NCI-H1105 treated with DMSO at 0.1 percent for 48 hours (cell line): Measurements from ENCODE around the gene DCAF12.
"Not testable (repeated sequence)": the region's sequence is repeated elsewhere in the genome, so short reads cannot be mapped to it uniquely, and the experiment has no call there.

ENCODE experiments used
- DNase-seq: peaks from one replicate; lab custom pipeline; 2025; lab: John Stamatoyannopoulos, UW

The DCAF12 gene

DNA sequence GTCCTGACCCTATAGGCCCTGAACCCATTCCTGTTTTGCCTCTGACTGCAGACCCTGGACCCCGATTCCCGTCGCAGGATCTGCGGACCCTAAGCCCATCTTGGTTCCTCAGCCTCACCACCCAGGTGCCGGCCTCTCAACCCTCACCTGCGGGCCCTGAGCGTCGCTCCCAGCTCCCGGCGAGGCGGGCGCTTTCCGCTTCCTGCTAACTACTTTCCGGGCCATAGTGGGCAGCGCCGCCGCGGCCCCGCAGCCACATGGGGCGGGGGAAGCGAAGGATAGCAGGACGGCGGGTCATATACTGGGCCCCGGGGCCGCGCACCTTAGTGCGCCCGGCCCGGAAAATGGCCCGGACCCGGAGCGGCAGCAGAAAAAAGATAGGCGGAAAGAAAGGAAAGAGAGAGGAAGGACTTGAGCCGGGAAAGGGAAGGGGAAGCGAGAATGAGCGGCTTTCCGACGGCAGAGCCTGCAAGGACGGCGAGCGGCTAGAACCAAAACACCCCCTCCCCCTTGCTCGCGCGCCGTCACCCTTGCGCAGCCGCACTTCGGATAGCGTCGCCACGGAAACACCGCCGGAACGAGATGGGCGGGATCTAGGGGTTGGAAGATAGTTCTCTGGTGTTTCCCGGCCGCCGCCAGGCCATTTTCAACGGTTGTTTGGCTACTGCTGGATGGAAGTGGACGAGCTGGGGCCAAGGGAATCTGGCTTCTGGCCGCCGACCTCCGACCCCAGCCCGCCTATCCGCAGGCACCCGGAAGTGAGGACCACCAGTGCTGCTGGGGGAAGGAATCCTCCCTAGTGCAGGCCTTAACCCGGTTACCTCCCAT lies at the start of gene DCAF12:
Gene DCAF12 (minus strand): TSS at position 492 of the 828 bp plus-strand sequence. CDS start 267 bp downstream, at position 225.
- DNase-seq, result peak; percentile 84

DNA sequence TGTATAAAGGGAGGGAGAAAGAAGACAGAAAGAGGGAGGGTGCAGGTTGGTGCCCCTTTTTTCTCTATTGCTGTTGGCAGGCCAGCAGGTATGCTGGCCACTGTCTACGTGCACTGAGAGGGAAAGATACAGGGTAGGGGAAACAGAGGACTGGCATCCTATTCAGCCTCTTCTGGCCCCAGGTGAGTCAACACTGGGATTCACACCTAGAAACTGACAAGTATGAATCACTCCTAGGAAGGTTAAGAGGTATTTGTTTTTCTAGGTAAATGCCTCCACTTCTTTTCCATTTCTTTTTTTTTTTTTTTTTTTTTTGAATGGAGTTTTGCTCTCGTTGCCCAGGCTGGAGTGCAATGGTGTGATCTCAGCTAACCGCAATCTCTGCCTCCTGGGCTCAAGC lies 49.6 kb upstream of the DCAF12 start:
- DNase-seq, result no peak

DNA sequence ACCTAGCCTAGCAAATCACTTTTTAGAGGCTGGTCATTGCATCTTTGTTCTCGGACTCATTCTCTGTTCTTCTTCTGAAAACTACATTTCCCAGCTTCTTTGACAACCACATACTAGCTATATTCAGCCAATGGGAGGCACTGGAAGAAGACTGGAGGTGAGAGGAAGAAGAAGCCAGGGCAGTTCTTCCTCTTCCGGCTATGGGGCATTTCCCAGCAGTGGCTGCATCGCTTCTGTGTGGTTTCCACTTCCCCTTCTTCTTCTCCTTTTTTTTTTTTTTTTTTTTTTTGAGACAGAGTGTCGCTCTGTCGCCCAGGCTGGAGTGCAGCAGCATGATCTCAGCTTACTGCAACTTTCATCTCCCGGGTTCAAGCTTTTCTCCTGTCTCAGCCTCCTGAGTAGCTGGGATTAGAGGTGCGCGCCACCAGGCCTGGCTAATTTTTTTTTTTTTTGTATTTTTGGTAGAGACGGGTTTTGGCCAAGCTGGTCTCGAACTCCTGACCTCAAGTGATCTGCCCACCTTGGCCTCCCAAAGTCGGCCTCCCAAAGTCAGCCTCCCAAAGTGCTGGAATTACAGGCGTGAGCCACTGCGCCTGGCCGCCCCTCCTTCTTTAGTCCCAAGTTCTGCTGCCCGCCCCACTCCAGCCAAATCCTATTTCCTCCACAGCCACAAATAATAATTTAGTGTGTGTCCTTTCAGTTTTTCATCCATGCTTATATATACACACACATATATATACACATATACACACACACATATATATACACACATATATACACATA lies 45.4 kb upstream of the DCAF12 start:
- DNase-seq, result no peak

DNA sequence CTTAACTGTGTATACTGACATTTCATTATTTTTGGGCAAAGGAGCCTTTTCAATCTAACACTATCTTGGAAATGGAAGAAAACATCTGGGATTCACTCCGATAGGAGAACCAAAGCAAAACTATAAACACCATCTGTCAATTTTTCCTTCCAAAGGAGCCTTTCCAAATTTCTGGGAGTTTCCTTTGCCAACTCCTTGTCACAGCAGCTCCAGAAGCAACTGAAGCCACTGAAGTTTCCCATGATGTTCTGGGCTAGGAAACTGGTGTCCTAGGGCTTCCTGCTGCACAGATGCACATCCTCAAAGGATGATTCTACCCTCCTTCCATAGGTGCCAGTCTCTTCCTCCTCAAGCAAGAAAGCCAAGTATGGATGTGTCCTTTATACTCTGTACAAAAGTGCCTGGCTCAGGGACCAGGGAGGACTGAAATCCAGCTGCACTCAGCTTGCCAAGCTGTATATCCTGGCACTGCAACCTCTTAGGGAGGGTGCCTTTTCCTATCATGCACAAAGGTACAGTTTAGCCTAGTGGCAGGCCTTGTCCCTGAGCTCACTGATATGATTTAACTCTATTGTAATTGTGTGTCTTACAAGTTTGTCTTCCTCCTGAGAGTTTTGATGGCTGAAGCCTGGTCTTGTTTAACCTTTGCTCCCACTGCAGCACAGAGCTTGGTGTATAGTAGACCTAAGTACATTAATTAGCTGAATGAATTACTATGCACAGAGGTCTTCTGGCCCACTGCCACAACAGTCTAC lies 43.9 kb upstream of the DCAF12 start:
- DNase-seq, result no peak

DNA sequence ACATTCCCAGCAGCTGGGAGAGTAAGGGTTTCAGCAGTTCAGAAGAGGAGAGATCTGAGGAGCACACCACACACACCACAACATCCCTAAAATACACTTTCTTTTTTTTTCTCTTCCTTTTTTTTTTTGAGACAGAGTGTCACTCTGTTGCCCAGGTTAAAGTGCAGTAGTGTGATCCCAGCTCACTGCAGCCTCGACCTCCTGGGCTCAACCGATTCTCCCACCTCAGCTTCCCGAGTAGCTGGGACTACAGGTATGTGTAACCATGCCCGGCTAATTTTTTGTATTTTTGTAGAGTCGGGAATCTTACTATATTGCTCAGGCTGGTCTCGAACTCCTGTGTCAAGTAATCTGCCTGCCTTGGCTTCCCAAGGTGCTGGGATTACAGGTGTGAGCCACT lies 42.6 kb upstream of the DCAF12 start:
- DNase-seq, result no peak

DNA sequence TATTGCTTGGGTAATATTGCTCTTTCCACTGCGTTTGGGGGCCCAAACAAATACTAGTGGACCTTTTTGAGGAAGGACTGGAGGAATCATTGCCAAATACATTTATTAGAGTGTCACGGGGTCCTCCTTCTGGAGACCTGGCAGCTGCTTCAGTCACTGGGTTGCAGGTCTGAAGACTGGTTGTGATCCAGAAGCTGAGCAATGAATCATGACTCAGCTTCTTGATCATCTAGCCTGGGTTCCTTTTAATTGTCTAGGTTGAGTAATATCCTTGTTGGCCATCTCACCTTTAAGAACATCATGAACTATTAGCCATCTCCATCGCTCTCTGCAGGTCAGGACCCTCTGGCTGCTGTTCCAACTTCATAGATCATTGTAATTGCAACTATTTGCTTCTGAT lies 36.9 kb upstream of the DCAF12 start:
- DNase-seq, result no peak

DNA sequence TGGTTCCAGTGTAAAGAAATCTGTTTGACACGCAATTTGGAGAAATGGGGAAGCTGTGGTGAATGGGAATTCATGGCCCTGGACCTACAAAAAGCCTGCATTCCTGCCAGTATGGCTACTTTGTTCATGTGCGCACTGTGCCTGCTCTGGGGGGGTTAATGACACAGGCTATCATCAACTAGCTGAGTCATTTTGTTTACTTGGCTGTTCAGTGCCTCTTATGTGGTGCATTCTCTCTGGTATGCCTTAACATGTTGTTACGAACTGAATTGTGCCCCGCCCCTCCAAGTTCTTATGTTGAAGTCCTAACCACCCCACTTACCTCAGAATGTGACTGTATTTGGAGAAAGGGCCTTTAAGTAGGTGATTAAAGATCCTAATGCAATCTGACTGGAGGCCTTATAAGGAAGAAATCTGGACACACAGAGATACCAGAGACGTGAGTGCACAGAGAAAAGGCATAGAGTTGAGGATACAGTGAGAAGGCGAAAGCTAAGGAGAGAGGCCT lies 31.9 kb upstream of the DCAF12 start:
- no peak for DNase-seq

DNA sequence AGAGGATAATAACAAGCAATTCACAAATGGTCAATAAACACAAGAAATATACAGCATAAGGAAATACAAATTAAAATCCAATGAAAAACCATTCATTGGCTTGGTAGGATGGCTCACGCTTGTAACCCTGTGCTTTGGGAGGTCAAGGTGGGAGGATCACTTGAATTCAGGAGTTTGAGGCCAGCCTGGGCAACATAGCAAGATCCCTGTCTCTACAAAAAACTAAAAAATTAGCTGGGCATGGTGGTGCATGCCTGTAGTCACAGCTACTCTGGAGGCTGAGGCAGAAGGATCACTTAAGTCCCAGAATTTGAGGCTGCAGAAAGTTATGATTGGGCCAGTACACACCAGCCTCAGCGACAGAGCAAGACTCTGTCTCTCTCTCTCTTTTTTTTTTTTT lies 31.4 kb upstream of the DCAF12 start:
- DNase-seq, result no peak

DNA sequence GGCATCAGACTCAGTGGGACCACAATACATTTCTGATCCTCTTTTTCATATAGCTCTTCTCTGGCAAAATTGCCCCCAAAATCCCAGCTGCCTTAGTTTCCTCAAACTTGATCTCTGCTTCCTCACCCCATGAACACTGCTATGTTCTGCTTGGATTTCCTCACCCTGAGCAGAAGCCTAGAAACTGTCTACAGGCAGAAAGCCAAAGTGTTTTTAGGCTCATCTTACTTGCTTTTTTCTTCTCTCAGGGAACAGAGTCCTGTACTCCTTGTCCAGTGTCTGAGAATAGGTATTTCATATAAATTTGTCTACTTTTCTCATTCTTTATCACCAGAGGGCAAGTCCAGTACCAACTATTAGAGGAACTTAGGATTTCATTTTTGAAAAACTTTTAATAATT lies 30.8 kb upstream of the DCAF12 start:
- DNase-seq, result no peak

DNA sequence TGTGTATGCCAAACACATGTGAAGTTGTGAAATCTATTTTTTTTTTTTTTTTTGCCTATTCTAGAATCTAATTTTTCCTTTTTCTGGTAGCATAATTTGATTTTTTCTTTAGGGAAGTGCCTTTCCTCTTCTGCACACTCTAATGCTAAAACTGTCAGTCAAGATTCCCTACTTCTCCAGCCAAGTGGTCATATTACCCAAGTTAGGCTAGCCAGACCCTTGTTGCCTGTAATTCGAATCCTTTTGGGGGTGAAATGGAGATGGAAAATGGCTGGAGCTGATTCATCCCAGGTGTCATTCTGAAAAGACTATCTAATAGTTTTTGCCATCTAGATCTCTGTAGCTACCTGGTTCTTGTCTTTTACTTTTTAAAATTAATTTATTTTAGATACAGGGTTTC lies 27.6 kb upstream of the DCAF12 start:
- no peak for DNase-seq

DNA sequence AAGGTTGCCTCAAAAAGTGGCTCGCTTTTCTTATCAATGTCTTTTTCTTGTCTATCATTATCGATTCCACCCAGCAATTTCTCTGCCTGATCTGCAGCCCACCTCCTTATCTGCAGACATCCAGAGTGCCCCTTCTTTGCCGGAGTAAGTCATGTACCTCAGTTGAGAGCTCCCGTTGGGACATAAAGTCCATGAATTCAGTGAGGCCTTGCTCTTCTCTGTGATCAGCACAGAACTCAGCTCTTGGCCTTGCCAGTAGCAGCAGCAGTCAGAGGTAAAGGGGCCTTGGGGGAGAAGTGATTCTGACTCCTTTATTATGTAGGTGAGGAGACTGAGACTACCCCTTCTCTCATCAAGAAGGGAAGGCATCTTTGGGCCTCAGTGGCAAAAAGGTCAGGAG lies 24.9 kb upstream of the DCAF12 start:
- no peak for DNase-seq

DNA sequence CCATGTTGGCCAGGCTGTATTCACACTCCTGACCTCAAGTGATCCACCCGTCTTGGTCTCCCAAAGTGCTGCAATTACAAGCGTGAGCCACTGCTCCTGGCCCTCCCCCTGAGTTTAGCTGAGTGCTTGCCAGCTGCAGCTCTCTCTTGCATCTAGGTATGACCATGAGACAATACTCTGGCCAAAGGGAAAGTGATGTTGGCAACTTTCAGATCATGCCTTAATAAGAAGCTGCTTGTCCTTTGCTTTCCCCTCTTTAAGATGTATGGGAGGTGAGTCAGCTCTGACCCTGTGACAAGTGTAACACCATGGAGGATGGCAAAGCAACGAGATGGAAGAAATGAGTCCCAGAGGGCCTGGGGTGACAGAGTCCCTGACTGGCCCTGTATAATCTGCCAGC lies 18.7 kb upstream of the DCAF12 start:
- DNase-seq, result no peak

DNA sequence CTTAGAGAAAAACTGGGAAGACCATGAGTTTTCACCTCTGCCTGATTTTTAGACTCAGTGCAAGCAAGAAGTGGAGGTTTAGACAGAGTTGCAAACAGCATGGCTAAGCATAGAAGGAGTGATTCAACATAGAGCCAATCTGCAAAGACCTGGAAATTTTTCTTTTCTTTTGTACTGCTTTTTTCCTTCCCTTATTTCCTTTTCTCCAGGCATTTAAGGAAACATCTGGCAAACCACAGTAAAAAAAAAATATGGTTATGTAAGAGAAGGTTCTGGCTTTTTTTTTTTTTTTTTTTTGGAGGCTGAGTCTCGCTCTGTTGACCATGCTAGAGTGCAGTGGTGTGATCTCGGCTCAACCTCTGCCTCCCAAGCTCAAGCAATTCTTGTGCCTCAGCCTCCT lies 16.6 kb upstream of the DCAF12 start:
- no peak for DNase-seq

DNA sequence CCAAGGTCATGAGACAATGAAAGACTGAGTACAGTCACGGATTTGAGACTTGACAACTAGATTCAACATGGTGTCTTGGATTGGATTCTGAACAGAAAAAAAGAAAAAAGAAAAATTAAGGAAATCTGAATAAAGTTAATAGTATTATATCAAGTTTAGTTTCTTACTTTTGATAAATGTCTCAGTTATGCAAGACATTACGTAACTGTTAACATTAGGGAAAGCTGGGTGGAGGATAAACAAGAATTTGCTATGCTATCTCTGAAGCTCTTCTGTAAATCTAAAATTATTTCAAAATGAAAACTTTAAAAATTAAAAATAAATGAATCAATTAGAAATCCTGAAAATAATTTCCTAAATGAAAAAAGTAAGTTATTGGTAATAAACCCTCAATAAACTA lies 14.4 kb upstream of the DCAF12 start:
- DNase-seq, result no peak

DNA sequence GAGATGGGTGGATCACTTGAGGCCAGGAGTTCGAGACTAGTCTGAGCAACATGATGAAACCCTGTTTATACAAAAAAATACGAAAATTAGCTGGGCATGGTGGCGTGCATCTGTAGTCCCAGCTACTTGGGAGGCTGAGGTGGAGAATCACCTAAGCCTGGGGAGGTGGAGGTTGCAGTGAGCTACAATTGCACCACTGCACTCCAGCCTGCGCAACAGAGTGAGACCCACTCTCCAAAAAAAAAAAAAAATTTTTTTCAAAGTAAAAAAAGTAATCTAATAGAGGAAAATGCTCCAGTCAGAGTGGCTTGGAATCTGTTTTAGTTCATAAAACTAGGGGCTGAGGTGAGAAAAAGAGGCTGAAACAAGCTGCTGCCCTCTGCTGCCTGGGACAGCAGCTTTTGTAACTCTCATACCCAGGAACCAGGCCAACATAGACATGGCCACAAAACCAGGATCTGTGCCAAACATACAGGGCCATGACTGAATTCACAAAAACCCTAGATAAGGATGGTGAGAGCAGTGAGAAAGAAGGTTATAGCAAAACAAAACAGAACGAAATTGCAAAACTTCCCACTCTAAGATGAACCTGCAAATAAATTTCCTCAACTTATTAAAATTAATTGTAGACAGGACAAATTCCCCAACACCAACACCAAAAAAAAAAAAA lies 13.1 kb upstream of the DCAF12 start:
- no peak for DNase-seq

DNA sequence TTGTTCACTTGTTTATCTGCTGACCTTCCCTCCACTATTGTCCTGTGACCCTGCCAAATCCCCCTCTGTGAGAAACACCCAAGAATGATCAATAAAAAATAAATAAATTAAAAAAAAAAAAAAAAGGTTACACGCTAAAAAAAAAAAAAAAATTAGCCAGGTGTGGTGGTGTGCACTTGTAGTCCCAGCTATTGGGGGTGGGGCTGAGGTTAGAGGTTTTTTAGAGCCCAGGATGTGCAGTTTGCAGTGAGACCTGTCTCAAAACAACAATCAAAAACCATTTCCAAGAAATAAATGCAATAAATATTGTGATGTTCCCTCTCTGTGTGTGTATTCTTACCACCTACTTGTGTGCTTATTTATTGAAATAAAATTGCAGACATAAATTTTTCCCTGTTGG lies 12.1 kb upstream of the DCAF12 start:
- not testable (repeated sequence) for DNase-seq

DNA sequence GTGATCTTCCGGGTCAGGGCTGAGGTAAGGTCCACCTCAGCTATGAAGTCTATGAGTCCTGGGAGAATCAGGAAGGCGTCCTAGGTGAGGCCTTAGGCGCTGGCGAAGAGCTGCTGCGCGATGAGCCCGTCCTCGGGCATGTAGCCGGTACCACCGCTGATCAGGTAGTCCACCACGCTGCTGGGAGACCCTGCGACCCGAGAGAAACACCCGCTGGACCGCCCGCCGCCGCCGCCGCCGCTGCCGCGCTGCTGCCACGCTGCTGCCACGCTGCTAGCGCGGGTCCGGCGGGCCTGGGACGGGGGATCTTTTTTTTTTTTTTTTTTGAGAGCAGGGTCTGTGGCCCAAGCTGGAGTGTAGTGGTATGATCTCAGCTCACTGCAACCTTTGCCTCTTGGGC lies 8.0 kb upstream of the DCAF12 start:
- no peak for DNase-seq

DNA sequence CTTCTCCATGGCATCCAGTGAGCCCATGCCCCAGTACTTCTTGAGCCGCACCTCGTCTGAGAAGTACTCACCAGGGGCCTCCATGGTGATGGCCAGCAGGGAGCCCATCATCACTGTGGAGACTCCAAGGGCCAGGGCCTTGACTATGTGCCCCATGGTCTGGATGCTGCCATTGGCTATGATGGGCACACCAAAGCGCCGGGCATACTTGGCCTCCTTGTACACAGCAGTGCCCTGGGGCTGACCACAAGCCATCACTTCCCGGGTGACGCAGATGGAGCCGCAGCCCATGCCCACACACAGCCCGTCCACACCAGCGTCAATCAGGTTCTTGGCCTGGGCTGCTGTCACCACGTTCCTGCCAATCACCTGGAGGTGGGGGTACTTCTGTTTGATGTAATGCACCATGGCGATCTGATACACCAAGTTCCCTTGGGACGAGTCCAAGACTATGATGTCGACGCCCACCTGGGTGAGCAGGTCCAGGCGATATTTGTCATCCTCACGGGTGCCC lies 7.0 kb upstream of the DCAF12 start:
- DNase-seq, result no peak

DNA sequence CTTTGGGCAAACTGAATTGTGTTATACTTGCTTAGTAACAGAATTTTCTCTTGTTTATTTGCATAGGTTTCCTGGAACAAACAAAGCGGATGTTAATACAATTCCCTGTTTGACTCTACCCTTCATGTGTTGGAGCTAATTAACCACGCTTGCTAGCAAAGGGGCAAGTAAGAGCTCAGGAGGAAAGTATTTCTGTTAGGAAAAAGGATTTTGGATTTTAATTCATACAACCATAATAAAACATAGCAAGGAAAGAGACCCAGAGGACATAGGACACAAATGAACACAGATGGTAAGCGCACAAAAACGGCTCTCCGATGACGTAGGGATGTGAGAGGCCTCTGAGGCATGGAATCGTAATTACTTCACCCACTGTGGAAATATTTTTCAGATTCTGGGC lies 5.1 kb upstream of the DCAF12 start:
- no peak for DNase-seq

DNA sequence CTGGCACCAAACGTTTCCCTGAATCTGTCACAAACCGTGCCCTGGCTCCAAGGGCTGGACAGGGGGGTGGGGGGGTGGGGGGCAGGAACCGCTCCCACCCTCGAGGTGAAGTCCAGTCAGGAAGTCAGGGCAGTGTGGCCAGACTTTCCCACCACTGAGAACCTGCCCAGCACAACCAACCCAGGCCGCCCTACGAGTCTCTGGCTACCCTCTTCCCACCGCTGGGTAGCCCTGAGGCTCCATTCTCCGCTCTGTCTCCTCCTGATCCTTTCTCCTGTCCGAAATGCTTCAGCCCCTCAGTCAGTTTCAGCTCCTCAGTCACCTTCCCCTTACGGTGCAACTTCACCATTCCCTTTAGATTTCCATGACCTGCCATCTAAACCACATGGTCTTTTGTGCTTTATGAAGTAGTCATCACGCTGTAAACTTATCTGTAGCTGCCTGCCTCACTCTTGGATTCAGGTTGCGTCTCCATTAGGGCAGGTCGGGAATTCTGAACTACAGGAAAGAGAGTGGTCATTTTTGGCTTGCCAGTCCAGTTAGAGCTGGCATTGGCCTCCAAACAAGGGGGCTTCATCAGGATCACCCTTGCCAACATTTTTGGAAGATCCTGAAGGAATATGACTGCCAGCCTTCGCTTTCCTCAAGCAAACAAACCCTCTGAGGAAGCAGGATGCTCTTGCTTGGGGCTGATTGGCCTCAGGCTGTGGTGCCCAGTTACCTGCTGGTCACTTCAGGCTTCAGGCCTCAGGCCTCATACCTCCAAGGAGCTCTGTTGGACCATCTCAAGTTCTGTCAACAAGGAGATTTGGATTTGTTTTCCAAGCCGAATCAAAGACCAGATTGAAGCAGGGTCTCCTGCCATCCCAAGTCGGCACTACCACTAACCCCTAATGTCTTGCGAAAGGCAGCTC lies 794 bp upstream of the DCAF12 start:
- no peak for DNase-seq
